Endothelial cell of umbilical vein (primary cell): ENCODE measurements around the gene ESYT2. TPM values are rescaled to one million over a fixed set of nuclear protein-coding genes. Genes with fewer than 3 reads are reported as not detected.

Experiments
- BruUV-seq: library from RNA; stranded (reverse); fragments of 400-500 nt; replicated peaks from 2 replicates; lab custom pipeline; 2021; lab: Mats Ljungman, UMichigan
- CTCF ChIA-PET: fragments of 300-600, 350-600 bp; sonication (Branson Sonifier 250); formaldehyde crosslinking; loops from one replicate; lab custom pipeline; 2021; ENCODE audit warnings: antibody characterized with exemption, inconsistent platforms; lab: Charles Lee
- POLR2A ChIA-PET: fragments of 300-600, 350-600 bp; sonication (Branson Sonifier 250); formaldehyde crosslinking; loops from one replicate; lab custom pipeline; 2021; ENCODE audit warnings: antibody characterized with exemption, inconsistent platforms; lab: Charles Lee
- DNase-seq: peaks from one replicate; pipeline ENCODE4 v3.0.0-alpha.2; 2011; ENCODE audit warnings: low read depth, low spot score
- FAIRE-seq: peaks from 2 replicates; lab custom pipeline; 2011; peaks lifted over from hg19 to GRCh38; lab: Jason Lieb, UNC
- H2AFZ ChIP-seq: 2 replicates; pipeline ENCODE4 v1.6.0; 2012; ENCODE audit warnings: low read depth, low read length, control low read depth, inconsistent platforms
- H3K27ac ChIP-seq: 2 replicates; pipeline ENCODE4 v1.5.1; 2011; ENCODE audit warnings: low read depth, mild to moderate bottlenecking, control low read depth, low read length, moderate library complexity; ENCODE audit not compliant: insufficient read depth
- H3K27me3 ChIP-seq, 2 experiments: 2 replicates each; pipeline versions ENCODE4 v1.6.0 to v1.6.1; 2011; ENCODE audit warnings: low read length in 2 of 2, mixed read lengths in 1 of 2; ENCODE audit not compliant: control insufficient read depth in 2 of 2, insufficient read depth in 2 of 2
- H3K36me3 ChIP-seq, 2 experiments: 2 replicates in 1 of 2; 3 replicates in 1 of 2; pipeline ENCODE4 v1.5.1; 2011; ENCODE audit warnings: low read length in 2 of 2, mild to moderate bottlenecking in 1 of 2, moderate library complexity in 1 of 2; ENCODE audit not compliant: control insufficient read depth in 2 of 2, insufficient read depth in 2 of 2; ENCODE audit errors: extremely low read depth in 1 of 2
- H3K4me1 ChIP-seq: 3 replicates; pipeline ENCODE4 v1.5.1; 2011; ENCODE audit warnings: mild to moderate bottlenecking, low read length; ENCODE audit not compliant: control insufficient read depth, insufficient read depth; ENCODE audit errors: extremely low read depth
- H3K4me2 ChIP-seq: 2 replicates; pipeline ENCODE4 v1.6.1; 2011; ENCODE audit warnings: low read length, control low read depth, mixed read lengths; ENCODE audit not compliant: insufficient read depth
- H3K4me3 ChIP-seq, 3 experiments: fragments of 200-600 bp in 1 of 3; sonication (generic), shearing (Covaris generic) in 1 of 3; replicated peaks in 1 of 3; 2 replicates each; pipeline ENCODE4 v1.5.1; 2011 to 2016; ENCODE audit warnings: control low read depth in 3 of 3, low read length in 3 of 3, mild to moderate bottlenecking in 2 of 3, inconsistent platforms in 1 of 3, low read depth in 1 of 3, moderate library complexity in 1 of 3; ENCODE audit not compliant: insufficient read depth in 1 of 3
- H3K79me2 ChIP-seq: 2 replicates; pipeline ENCODE4 v1.6.0; 2012; ENCODE audit warnings: low read length, inconsistent platforms; ENCODE audit not compliant: control insufficient read depth, insufficient read depth
- H3K9ac ChIP-seq: replicated peaks from 2 replicates; pipeline ENCODE3; 2011; ENCODE audit warnings: low read length, control low read depth; ENCODE audit not compliant: insufficient read depth; ENCODE audit errors: extremely low read depth
- H3K9me1 ChIP-seq: replicated peaks from 3 replicates; pipeline ENCODE4 v1.6.0; 2011; ENCODE audit warnings: mild to moderate bottlenecking, low read length; ENCODE audit not compliant: control insufficient read depth, insufficient read depth; ENCODE audit errors: extremely low read depth
- H3K9me3 ChIP-seq: replicated peaks from 2 replicates; pipeline ENCODE4 v1.5.1; 2012; ENCODE audit warnings: low read length, inconsistent platforms; ENCODE audit not compliant: control insufficient read depth, insufficient read depth
- H4K20me1 ChIP-seq: replicated peaks from 2 replicates; pipeline ENCODE3; 2011; ENCODE audit warnings: mild to moderate bottlenecking, low read length; ENCODE audit not compliant: control insufficient read depth, insufficient read depth; ENCODE audit errors: extremely low read depth
- CTCF ChIP-seq, 2 donors: IDR thresholded peaks; 1 replicate in 1 of 2; 2 replicates in 1 of 2; pipeline ENCODE4 v1.5.1; 2011; ENCODE audit warnings: low read length in 2 of 2, mild to moderate bottlenecking in 2 of 2, moderate library complexity in 2 of 2, control low read depth in 1 of 2, inconsistent platforms in 1 of 2, low read depth in 1 of 2; ENCODE audit not compliant: insufficient read depth in 1 of 2; ENCODE audit errors: extremely low read depth in 1 of 2
- EZH2 ChIP-seq: IDR thresholded peaks from 2 replicates; pipeline ENCODE4 v1.6.1; 2012; ENCODE audit warnings: borderline replicate concordance, low read depth, mild to moderate bottlenecking, moderate library complexity, low read length, inconsistent platforms; ENCODE audit not compliant: severe bottlenecking
- JUN ChIP-seq: IDR thresholded peaks from 2 replicates; pipeline ENCODE4 v1.6.1; 2011; ENCODE audit warnings: borderline replicate concordance, low read depth; ENCODE audit not compliant: insufficient read length, insufficient read depth
- MAX ChIP-seq: IDR thresholded peaks from 2 replicates; pipeline ENCODE4 v1.6.1; 2011; ENCODE audit not compliant: insufficient read depth, insufficient read length
- MYC ChIP-seq: IDR thresholded peaks from one replicate; pipeline ENCODE4 v1.6.1; 2011; ENCODE audit warnings: mild to moderate bottlenecking, low read depth, low read length
- POLR2A ChIP-seq: IDR thresholded peaks from 2 replicates; pipeline ENCODE4 v1.6.1; 2012; ENCODE audit warnings: low read depth, mild to moderate bottlenecking, control low read depth, low read length
- POLR2AphosphoS5 ChIP-seq: IDR thresholded peaks from 2 replicates; pipeline ENCODE4 v1.6.1; 2012; ENCODE audit warnings: low read depth, mild to moderate bottlenecking, control low read depth, low read length, moderate library complexity; ENCODE audit not compliant: insufficient read depth
- dilution Hi-C: fragments of 300-500 bp; cut with MboI; formaldehyde crosslinking; loops from one replicate; pipeline ENCODE4 v1.15.0; 2019; ENCODE audit warnings: low sequenced_read_pairs; ENCODE audit not compliant: extremely low pct_ligation_motif_present
- intact Hi-C: fragments of 100-400 bp; cut with micrococcal nuclease; formaldehyde crosslinking; loops from one replicate; pipeline ENCODE4 v1.10.0; 2022
- polyA plus RNA-seq, 4 experiments: library from polyadenylated mRNA; depleted of rRNA in 3 of 4; stranded (reverse) in 3 of 4; unstranded in 1 of 4; fragments of >200 nt; gene quantifications; 2 replicates each; pipeline versions ENCODE4 v1.2.1 to v1.2.3, GENCODE V29; 2011 to 2012; ENCODE audit warnings: missing spikeins in 1 of 4
- total RNA-seq: library from RNA; stranded (reverse); gene quantifications from 2 replicates; pipeline ENCODE4 v1.2.3, GENCODE V29; 2021

Gene ESYT2
- total and polyA plus RNA-seq, 2 donors (not counting 3 experiments of a cell fraction or from before 2014, with no cell fraction given), result 18.8 to 46.6 TPM

- Histone ChIP-seq H2AFZ (no peak overlapping the region), H3K9ac (no peak overlapping the region), H3K9me3 (no peaks in the 10 kb centered on the region), H3K4me3 (no peak overlapping the region), H4K20me1 (no peaks in the 10 kb centered on the region), H3K4me1 (peaks cover 24% of the 10 kb centered on the region), H3K9me1 (no peaks in the 10 kb centered on the region), H3K4me2 (no peak overlapping the region), H3K79me2 (peaks cover 70% of the 10 kb centered on the region), H3K36me3 (peaks cover 0 to 2% of the 10 kb centered on the region in 2 experiments), H3K27ac (no peak overlapping the region), H3K27me3 (no peaks in the 10 kb centered on the region)
- FAIRE-seq (no peak), DNase-seq (no peak)
- no peak for TF ChIP-seq MYC
- no peak for TF ChIP-seq JUN
- TF ChIP-seq POLR2AphosphoS5, result no peak
- no peak for TF ChIP-seq EZH2
- TF ChIP-seq CTCF (IDR thresholded peaks at IDR 0.05; ENCODE audit: extremely low read depth in 1 of 2, insufficient read depth in 1 of 2, low read depth in 1 of 2, low read length in 2 of 2), result no peak
- intact Hi-C loops (no loop called here), dilution Hi-C loops (no loop called here)
- POLR2A ChIA-PET, result no interaction called here
- no TSS peak for BruUV-seq
- CTCF ChIA-PET, result interaction anchor here (0.7 to 8.0 kb wide), 2 partner anchors 73 to 277 kb away, joined by 3 to 291 read pairs; no protein-coding TSS in a partner anchor
Observed at GRCh38 chr7:158700008-158700407, 129.3 kb downstream of the ESYT2 start.

GRCh38 chr7:158699341-158699740, 130.0 kb downstream of the ESYT2 start:
- Histone ChIP-seq H3K4me1 (peaks cover 24% of the 10 kb centered on the region), H3K4me3 (no peak overlapping the region), H4K20me1 (no peaks in the 10 kb centered on the region), H3K36me3 (peaks cover 0 to 2% of the 10 kb centered on the region in 2 experiments), H3K9me1 (no peaks in the 10 kb centered on the region), H3K79me2 (peaks cover 75% of the 10 kb centered on the region), H2AFZ (no peak overlapping the region), H3K27me3 (no peaks in the 10 kb centered on the region), H3K27ac (no peak overlapping the region), H3K9me3 (no peaks in the 10 kb centered on the region), H3K4me2 (no peak overlapping the region), H3K9ac (no peak overlapping the region)
- DNase-seq (no peak), FAIRE-seq (no peak)
- TF ChIP-seq MAX (no peak), POLR2AphosphoS5 (no peak), POLR2A (no peak), CTCF (IDR thresholded peaks at IDR 0.05; ENCODE audit: extremely low read depth in 1 of 2, insufficient read depth in 1 of 2, low read depth in 1 of 2, low read length in 2 of 2) (no peak)
- dilution Hi-C loops, result no loop called here
- no TSS peak for BruUV-seq
- CTCF ChIA-PET, result interaction anchor here (8.0 kb wide), 1 partner anchor 278 kb away, joined by 291 read pairs; no protein-coding TSS in a partner anchor
- POLR2A ChIA-PET, result no interaction called here
- intact Hi-C loops, result no loop called here
